HG02610 (cell line): Measurements from ENCODE around the gene GNB1L.

Experiments used
- ATAC-seq: cut with Tn5 transposase; IDR thresholded peaks from one replicate; pipeline ENCODE4 v1.9.1; 2021; ENCODE audit warnings: mild to moderate bottlenecking, moderate library complexity; ENCODE audit not compliant: unreplicated experiment

Gene GNB1L

DNA sequence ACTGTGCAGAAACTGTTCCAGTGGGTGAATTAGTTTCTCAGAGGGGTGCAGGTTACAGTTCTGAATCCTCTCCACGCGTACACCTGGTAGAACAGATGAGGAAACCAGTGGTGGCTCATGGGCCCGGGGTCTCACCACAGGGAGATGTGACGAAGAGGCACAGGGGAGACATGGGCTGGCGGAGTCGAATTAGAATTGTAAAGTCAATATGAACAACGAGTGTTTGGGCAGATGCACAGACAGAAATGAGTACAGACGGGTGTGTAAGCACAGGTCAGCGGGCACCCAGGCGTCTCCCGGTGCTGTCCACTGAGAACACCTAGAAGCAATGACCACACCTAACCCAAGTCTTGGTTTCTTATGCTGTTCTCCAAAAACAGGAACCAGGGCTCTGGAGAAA is 41.8 kb downstream of the GNB1L start:
- no peak for ATAC-seq

DNA sequence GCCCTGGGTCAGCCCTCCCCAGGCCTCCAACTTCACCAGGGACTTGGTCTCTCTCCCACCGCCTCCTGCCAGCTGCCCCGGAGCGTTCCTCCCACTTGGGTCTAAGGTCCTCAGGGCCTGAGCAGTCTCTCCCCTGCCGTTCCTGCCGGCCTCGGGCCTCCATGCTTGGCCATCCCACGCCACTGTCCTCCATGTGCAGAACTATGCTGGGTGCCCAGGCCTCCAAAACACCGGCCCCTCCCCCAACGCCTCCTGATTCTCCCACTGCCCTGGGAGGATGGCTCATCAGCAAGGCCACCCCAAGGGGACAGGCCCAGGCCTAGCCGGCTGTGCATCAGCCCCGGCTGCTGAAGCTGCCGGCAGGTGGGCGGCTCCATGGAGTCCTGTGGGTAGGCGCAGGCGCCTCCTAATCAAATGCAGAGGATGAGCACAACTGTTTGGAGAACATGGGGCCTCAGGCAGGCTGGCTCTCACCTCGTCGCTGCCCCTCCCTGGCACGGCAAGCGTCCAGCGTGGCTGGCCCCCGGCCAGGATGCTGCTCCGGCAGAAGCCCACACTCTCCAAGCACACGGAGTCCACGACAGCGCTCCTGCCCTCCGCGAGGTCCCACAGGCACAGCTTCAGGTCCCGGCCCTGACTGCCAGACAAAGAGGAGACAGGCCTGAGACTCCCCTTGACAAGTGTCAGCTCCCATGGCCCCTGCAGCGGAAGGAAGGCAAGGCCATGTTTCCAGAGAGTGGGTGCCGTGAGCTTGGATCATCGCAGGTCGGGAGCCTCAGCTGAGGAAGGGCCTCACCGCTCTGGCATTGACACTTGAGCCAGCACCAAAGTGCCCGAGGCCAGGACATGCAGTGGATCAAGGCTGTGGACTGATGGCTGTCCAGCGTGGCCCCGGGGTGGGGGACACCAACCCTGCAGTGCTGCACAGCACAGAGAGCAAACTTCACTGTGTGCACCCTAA is 42.6 kb downstream of the GNB1L start:
- ATAC-seq: no peak

DNA sequence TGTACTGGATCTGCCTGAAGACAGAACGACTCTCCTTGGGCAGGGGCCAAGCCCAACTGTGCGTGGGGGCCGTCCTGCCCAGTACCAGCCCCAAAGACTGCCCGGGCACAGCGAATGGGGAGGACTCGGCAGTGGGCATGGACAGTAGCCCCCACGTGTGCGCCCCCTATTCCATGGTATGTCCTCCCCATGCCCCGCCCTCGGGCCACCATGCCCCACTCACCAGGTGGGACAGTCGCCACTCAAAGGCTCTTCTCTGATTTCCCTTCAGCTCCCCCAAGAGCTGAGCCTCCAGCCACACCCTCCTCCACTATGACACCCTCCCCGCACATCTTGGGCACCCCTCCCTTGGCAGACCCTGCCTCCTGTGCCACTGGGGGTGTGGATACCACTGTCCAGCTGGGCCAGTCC is 43.5 kb downstream of the GNB1L start:
- ATAC-seq: no peak

DNA sequence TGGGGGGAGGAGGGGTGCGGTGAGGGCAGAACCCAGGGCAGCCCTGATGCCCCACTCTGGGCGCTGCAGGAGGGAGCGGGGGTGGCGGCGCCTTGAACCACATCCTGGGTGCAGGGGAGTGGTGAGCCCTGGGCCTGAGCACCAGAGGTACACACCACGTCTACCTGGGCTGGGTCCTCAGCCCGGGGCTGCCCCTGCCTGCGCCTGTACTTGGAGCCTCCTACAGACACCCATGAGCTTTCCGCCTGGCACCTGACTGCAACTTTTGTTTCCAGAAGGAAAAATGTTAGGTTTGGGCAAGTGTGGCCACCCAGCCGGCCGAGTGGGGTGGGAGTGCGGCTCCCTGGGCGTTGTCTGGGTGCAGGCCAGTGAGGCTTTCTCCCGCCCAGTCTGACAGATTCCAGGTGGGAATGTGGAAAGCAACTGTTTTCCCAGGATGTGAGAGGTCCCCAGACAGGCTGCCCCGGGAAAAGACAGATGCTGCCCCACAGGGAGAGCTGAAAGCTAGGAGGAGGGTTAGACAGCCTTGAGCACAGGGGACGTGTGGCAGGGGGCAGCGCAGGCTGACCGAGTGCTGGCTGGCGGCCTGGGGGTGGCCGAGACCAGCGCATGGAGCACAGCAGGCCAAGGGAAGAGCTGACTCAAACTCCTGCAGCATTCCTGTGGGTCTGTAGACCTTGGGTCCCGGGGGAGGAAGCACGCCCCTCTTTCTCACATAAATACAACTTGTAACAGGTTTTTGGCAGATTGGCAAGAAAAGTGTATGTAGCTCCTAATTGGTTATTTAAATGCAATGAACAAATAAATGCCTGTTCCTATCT is 44.1 kb downstream of the GNB1L start:
- no peak for ATAC-seq

DNA sequence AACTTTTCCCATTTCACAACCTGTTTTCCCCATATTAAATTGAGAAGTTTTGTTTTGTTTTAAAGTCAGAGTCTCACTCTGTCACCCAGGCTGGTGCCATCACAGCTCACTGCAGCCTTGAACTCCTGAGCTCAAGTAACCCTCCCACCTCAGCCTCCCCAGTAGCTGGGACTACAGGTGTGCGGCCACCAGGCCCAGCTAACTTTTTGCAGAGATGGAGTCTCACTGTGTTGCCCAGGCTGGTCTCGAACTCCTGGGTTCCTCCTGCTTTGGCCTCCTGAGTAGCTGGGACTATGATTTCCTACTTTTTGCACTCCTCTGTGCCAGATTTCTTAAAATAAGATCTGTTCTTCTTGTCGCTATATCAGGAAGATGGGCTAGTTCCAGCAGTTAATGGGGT is 44.9 kb downstream of the GNB1L start:
- no peak for ATAC-seq

DNA sequence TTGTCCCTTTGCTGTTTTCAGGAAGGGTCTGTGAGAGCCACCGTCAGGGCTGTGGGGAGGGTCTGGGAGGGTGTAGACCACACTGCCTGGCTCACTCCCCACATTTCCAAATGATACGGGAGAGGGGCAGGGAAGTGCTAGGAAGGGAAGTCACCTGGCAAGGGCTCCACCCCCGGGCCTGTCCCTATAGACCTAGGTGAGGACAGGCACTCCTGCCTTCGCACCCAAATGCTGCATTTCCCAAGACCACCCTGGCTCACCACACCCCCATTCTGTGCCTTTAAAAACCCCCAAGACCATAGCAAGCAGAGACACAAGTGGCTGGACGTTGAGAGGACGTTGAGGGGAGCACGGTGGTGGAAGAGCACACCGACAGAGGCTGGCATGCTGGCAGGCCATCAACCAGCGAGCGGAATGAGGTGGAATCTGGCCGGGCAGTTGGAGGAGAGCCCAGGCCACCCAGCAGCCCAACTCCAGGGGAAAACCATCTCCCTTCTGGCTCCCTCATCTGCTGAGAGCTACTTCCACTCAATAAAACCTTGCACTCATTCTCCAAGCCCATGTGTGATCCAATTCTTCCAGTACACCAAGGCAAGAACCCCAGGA is 45.7 kb downstream of the GNB1L start:
- no peak for ATAC-seq

DNA sequence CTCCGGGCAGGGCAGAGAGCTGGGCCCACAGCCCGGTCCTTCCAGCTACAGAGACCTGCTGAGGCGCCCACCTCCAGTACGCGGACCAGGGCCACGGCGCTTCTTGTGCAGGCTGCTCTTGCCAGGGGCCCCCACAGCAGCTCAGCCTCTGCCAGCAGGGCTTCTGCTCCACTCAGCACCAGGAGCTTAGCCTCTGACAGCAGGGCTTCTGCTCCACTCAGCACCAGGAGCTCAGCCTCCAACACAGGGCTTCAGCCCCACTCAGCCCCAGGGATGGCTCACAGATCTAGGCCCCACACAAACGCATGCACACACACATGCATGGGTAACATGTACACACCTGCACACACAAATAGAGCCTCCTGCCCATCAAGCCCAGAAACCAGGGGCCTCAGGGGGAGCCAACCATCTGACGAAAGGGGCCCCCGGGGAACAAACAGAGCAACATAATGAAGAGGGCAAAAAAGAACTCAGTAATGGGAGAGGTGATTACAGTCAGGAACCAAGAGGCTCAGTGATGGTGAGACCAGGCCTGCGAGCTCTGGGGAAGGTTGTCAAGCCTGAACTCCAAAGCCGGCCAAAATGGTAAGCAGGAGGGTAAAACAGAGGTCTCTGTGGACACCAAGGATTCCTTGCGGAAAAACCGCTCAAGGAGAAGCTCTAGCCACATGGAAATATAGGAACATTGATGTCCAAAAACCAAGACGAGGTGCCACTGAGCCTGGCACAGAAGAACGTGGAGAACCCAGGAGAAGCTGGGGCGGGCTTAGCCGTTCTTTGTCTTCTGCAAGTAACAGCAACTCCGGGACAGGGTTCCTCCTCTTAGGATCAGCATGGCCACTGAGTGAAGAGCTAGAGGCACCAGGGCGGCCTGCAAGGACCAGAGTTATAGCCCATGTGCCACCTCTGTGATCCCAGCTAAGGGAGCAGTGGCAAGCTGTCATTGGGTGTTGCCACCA is 46.5 kb downstream of the GNB1L start:
- no peak for ATAC-seq

DNA sequence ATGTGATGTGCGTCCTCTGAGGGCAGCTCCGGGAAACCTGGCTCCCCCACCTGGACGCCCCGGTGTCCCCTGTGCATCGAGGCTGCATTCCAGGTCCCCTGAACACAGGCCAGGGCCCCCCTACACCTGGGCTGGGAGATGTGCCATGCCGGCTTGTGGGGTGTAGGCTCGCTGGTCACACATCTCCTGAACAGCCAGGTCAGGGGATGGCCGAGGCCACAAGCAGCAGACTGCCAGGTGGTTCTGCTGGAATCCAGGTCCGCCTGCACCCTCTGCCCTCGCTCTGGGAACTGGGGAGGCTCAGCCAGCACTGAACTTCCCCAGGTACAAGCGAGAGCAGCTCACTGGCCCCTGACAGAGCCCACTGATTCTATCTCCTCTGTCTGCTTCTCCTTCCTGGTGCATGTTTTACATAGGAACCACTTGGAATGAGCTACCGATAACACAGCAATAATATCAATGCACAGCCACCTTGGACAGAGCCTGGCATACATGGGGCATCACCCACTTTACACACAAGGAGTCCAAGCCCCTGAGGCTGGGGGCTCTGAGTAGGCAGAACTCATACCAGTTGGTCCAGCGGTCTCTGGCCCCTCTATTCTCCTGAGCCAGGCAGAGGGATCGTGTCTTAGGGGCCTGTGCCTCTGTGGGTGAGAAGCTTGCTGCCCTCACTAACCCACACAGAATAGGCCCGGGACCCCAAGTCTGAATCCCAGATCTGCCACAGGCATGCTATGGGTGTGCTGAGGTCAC is 47.3 kb downstream of the GNB1L start:
- no peak for ATAC-seq

DNA sequence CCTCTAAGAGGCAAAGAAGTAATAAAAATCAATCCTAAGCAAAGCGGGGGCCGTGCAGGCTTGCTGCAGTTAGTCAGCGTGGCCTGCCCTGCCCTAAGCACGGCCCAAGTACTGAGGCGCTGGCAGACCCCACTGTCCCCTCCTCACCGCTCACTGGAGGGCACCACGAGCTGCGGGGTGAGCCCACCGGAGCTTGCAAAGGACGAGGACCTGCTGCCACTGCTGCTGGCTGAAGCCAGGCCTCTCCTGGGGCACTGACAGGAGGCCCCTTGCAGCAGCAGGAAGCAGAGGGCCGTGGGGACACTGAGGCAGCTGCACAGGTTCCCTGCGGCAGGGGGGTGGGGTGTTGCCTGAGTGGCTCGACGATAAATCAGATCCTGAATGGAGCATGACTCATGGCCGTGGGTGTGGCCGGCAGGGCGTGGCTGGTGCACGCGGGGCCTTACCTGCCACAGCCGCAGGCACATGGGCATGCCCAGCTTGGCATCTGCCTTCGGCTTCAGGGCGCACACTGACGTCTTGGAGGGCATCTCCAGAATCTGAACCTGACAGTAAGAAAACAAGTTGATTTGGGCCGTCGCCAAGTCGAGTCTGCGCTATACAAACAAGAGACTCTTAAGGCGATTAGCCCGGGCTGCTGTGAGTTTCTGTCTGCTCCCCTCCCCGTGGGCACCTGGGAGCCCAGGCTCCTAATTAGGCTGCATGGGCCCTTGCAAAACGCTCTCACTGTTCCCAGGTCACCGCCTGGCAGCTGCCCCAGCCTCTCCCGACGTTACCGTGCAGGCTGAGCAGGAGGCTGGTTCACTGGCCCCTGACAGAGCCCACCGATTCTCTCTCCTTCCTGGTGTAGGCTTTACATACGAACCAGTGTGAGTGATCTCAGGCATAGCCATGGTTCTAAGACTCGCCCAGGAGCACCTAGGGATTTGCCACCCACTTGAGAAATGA is 48.2 kb downstream of the GNB1L start:
- no peak for ATAC-seq

DNA sequence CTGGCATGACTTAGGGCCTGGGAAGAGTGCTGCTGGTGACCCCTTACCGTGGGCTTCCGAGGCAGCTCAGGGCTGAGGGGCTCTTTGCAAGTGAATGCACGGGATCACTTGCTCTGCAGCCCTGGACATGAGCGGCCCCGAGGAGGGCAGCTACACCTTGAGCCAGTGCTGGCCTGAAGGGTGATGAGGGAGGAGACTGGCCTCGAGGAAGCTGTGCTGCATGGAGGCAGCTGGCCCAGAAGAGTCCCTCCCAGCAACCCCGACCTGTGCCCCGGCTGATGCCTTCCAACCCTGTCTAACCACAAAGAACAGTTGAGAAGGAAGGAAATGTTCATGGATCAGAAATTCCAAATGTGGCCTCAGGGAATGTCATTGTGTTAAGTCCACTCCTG is 48.9 kb downstream of the GNB1L start:
- ATAC-seq: no peak

DNA sequence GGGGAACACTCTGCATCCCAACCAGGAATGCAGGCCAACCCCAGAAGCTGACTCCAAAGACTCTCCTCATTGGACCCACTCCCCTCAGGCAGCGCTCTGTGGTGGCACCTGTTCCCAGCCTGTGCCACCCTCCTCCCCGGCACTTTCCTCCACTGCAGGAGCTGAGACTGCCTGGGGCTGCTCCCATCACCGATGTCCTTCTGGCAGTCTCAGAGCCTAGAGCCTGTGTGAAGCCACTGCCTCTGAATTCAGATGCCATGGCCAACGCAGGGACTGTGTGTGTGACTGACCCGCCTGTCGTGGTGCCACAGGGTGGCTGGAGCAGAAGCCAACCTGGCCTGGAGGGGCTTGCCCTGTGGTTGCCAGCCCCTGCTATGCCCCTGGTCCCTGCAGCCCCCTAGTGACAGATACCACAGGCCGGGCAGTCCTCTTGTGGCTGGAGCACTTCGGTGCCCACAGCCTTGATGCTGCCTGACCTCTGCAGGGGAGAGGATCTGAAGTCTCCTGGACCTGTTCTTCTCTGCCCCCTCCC is 50.9 kb downstream of the GNB1L start:
- no peak for ATAC-seq

DNA sequence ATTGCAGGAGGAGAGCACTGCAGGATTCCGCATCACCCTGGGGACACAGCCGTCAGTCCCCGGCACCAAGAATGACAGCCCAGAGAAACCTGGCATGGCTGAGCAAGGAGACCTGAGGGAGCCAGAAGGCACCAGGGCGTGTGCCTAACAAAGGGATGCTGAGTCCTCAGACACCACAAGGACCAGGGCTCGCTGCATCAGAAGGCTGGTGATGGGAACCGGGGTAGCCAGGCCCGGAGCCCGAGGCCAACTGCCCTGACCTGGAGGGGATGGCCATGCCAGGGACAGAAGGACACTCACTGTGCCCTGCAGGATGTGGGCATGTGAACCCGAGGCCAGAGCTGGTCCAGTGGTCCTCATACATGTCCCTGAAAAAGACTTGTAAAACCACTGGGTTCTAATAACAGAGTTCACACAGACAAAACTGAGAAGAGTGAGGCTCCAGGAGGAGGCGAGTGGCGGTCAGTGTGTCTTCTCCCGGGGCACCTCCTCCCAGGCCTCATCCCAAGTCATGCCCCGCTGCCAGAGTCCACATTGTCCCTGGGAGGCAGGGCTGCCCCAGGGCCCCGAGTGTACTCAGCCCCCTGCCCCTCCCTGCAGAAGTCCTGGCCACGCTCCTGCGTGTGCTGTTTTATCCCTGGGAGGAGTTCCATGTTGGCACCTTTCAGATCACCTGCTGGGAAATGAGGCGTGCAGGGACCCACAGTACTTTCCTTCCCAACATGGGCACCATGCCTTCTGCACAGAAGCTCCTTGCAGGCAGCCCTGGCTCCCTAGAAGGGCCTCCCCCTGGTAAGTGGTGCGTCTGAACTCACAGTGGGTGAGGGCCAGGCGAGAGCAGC is 51.6 kb downstream of the GNB1L start:
- no peak for ATAC-seq

DNA sequence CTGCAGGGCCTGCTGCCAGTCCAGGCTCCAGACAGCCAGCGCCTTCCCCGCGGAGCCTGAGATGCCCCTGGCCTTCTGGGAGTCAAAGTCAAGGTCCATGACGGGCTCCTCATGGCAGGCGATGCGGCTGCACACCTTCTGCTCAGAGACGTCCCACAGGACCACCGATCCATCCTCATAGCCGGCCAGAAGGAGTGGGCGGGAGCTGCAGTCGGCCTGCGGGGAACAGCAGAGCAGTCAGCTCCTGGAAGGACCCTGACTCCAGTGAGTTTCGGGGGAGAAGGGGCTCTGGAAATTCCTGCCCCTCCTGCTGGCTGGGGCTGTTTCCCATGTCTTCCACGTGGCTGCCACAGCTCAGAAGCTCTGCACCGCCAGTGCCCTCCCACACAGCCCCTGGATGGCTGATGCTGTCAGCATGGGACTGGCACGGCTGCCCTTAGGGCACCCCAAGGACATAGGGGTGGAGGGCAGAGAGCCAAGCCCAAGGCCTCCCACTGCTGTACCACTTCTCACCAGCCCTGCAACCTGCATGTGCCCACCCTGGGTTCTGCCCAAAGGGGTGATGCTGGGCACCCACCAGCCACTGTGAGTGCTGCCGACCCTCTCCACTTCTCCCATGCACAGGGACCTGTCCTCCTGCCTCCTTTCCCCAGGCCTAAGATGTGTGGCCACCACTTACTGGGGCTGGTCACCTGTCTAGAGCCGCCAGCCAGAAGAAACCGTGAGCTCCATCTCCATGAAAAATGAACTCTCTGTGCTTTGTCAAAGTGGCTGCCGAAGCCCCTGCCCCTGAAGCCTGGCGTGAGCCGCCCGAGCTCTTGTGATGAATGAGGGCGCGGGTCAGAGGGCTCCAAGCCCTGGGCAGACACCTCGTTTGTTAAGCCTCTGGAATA is 52.4 kb downstream of the GNB1L start:
- no peak for ATAC-seq

DNA sequence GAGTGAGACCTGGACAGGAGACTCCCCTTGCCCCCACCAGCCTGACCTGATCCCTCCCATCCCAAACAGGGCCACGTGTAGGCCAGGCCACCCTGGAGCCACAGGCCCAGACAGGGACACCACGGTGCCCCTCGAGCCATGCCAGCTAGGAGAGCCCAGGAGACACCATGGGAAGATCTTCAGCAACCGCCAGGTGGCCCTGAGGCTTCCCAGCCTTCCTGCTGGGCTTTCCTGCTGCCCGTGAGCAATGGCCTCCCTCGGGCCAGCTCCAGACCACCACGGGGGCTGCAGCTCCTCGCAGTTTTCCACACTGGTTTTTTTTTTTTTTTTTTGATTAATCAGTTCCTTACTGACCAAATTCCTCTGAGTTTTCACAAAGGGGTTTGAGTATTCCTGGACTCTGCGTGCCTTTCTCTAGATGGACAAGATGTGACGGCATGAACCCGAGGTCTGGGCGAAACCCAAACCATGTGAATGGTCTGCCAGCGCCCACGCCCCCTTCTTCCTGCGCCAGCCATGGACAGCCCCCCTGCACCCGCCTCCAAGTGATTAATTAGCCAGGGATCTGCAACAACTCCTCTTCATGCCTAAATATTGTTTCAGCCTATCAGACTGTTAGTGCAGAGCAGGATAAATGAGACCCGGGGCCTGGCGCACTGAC is 53.2 kb downstream of the GNB1L start:
- ATAC-seq: no peak

DNA sequence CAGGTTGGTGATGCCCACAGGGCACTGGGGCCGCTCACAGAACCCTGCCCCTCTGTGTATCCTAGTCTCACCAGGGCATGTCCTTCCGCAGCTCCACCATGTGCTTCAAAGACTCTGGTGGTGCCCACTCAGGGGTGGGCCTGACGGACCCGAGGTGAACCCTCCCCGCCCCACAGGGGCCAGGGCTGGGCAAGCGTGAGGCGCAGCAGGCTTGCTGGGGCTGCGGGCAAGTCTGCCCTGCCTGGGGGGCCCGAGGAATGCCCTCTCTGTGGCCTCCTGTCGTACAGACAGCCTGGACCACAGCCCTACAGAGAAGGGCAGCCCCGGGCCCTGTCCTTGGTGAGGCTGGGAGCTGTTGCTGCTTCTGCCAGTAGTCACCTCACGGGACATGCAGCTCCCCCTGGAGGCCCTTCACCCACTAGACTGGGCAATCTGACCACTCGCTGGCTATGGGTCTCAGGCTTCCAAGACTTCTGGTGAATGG is 53.9 kb downstream of the GNB1L start:
- ATAC-seq: no peak

DNA sequence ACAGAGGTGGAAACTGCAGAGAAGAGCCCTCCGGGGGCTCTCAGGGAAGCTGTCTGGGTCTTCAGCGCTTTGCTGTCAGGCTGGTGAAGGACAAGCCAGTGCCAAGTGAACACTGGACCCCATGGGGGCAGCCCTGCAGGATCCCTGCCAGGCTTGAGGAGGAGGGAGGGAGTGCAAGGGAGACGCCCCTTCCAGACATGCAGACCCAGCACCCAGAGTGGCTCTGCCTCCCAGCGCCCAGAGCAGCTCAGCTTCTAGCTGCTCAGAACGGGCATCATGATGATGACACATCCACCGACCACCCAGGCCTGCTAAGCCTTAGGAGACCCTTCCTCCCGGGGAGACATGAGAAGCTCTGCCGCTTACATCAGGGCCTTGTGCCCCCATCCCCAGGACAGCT is 54.4 kb downstream of the GNB1L start:
- no peak for ATAC-seq
